HG02884 (cell line): Measurements from ENCODE around the gene ASB2.

Source experiments
- ATAC-seq: cut with Tn5 transposase; IDR thresholded peaks from one replicate; pipeline ENCODE4 v1.9.1; 2021; ENCODE audit warnings: mild to moderate bottlenecking, moderate library complexity; ENCODE audit not compliant: unreplicated experiment

ASB2 gene

DNA sequence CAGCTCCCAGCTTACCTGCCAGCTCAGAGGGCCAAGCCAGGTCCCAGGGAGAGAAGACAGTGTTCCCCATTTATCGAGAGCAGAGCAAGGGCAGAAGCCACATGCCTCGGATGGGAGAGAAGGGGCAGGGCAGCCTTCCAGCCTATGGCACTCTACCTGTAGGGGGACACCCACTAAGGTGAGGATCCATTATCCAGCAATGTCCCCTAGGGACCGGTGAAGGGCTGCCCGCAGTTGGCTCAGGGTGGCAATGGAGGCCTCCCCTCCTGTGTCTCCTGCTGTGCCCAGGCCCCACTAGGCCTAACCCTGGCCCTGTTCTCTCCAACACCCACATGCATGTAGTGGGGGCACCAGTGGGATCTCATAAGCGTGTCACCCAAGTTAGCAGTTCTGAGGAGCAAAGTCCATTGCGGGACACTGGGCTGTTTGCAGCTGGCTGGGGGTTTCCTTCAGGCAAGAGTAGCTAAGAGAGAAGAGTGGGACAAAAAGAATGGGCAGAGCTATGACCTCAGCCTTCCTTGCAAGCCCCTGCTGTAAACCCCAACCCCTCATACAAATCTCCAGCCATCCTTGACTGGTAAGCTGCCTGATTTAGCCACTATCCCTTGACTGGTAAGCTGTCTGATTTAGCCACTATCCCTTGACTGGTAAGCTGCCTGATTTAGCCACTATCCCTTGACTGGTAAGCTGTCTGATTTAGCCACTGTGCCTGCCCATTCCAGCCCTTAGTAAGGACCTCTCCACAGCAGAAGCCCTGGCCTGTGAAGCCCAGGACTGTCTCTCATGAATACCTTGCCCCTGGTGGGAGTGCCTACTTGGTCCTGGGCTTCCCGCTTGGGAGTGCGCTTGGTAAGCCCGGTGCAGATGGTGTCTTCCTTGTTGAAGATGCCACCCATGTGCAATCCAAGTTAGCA is 5.2 kb upstream of the ASB2 start:
- no peak for ATAC-seq

DNA sequence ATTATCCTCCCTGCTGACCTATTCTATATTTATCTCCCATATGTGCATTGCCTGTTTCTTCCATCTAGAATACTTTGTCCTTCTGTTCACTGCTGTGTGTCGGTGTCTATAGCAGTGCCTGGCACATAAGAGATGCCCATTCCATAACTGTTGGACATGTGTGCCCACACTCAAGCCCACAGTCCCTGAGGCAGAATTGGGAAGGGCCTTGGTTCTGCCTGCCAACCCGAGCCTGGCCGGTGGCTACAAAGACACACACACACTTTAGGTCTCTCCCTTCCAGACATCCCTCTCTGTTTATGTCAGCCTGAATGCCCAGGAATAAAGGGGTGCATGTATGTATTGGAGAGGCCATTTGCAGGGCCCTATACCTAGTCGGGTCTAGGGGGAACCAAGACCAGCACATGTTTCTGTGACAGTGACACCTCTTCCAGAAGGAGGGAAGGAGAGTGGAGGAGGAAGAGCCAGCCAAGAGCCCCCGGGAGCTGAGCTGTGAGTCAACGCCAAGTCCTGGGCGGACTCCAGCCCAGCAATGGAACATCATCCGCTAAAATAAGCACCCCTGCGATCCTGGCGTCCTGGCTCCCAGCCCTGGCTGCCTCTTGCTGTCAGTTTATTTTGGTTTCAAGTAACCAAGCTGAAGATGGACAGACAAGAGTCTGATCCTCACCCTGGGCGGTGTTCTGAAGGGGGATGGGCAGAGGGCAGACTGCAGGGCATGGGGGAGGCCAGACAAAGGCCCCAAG is 4.3 kb upstream of the ASB2 start:
- ATAC-seq, result no peak

GRCh38 chr14:93978735-93979134 is 2.4 kb upstream of the ASB2 start:
- no peak for ATAC-seq

DNA sequence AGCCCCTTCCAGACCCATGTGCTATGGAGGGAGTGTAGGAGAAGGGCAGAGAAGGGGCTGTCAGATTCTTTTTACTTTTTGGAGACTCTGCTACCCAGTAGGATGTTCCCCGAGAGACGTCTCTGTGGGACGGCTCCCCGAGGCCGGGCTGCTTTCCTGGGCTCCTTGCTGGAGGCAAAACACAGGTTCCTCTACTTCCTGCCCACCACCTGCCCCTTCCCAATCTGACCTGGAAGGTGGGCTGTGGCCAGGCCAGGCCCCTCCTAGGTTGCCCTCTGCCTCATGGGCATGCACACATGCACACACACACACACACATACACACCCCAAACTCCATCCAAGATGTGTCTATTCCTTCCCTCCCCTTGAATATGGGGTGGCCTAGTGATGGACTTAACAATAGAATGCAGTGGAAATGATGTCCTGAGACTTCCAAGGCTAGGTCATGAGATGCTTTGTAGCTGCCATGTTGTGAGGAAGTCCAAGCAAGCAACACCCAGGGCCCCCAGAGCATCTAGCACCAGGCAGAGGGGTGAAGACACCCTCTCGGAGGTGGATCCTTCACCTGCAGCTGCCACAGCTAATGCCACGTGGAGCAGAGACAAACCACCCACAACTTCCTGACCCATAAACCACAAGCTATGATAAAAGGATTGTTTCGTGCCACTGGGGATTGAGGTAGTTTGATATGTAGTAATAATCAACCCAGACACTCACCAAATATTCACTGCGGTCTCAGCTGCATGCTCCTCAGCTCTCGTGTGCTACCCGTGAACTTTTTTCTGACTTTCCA is 1.6 kb upstream of the ASB2 start:
- peak; percentile 33 for ATAC-seq

- no peak for ATAC-seq
These were observed 801 bp upstream of the ASB2 start for GRCh38 chr14:93977171-93977570.

- ATAC-seq, result peak; percentile 77
These were observed 436 bp downstream of the ASB2 start for GRCh38 chr14:93975791-93976476.

DNA sequence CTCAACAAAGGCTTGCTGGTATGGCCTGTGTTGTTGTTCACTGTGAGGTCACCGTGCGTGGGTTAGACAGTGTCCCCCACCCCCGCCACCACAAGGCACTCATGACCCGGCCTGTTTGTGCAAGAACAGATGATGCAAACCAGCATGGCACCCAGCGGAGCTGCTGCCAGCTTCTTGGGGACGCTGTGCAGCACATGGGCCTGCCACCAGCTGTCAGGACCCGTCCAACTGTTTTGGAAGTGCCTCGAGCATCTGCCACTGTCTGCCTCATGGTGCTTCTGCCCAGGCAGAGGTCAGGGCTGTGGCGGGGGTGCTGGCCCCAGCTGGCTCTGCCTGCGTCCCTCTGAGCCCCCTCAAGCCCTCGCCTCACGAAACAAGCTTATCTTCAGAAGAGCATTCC is 1.5 kb downstream of the ASB2 start:
- no peak for ATAC-seq

DNA sequence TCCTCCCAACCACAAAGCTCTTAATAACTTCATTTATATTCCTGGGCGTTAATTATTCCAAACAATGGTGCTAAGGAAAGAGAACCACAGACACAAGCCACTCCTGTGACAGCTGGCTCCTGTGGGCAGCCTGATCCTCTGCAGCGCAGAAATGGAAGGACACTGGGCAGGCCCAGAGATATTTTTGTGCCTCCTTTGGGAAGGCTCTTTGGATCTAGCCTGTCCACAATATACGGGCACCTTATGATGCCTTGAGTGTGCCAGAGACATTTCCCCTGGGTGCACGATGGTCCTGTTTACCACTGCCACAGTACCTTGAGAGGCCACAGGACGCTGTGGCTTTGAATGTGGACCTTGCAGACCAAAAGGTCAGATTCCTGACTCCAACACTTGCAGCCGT is 2.1 kb downstream of the ASB2 start:
- ATAC-seq, result no peak

DNA sequence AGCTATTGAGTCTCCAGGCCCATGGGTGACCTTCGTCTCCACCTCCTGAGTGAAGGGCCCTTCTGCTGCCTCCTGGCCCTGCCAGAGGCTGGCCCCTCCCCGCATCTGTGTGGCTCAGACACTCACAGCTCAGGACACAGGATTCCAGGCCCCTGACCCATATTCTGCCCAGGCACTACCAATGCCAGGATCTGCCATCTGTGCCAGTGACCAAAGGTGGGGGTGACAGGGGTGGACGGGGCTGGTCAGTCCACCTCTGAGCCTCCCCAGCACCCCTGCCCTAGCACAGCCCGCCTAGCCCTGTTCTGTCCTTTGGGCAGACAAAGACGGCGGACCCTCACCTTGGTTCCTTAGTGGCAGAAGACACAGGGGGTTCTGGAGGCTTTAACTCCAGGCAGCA is 2.8 kb downstream of the ASB2 start:
- no peak for ATAC-seq

DNA sequence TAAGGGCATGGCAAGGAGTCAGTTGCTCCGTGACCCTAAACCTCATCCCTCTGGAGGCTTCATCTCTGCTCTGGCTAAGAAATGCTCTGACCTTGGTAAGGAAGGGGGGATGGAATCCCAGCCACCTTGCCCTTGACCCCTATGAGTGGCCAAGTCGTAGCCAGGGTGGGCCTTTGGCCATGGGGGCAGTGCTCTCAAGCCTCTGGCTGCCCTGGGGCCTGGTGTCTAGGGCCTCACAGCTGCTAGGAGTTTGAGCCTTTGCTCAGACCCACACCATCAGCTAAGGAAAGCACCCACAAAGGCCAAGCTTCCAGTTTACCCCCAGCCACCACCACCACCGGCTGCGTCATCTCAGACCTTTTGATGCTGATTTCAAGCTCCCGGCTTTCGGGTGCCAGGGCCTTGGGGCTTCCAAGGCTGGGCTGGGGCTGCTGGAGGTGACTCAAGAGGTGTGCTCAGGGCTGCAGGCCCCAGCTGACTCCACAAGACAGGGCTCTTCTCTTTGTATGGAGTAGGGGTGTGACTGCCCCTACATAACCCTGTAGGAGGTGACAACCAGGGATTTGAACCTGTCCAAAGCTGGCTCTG is 3.7 kb downstream of the ASB2 start:
- ATAC-seq, result no peak

DNA sequence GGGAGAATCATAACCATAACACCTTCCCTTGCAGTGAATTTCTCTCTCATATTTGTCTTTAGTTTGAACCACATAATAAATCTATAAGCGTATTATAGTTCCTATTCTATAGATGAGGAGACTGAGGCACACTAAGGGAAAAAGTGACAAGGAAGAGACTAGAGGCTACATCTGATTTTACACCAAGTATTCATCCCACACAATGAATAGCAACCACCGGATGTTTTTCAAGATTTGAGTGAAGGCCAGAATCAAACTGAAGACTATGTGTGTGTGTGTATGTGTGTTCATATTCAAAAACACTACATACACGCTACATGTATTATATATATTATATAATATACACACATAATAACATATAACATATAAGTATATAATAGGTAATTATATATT is 4.7 kb downstream of the ASB2 start:
- no peak for ATAC-seq

DNA sequence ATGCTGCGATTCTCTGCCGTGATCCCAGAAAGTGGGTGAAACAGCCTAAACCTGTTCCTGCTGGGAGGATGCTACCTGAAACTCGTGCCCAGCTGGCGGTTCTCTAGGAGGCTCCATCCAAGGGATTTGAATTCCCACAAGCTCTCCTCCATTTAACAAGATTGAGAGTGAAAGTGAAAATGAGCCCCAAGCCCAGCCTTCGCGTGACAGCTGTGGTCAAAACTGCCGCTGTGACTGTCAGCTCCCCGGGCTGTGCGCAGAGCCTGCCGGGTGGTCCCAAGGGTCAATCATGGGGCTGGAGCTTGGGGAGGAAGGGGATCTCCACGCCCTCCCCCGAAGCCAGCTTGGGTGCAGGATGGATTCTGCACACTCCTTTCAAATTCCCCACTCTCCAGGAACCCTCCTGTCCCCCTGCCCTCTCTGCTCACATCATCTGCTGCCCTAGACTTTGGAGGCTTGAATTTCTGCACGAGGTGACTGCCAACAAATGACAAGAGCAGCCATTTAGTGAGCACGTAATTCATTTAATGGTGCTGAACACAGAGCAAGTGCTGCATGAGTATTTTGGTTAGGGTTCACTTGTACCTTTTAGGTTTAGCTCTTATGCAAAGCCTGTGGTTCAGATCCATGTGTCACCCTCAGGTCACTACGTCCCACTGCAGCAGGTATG is 5.3 kb downstream of the ASB2 start:
- peak; percentile 40 for ATAC-seq

DNA sequence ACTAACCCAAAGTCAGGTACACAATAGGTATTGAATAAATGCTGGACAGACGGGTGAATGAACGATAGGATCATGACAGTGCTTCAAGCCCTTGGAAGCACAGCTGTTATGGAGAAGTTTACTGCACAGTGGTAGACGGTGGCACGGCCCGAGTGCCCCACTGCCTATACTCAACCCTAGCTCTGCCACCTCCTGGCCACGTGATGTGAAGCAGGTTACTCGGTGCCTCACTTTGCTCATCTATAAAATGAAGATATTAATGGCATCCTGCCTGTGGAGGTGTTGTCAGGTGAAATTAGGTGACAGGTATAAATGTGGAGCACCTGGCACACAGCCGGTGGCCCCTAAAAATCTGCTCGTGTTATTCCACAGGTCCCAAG is 5.8 kb downstream of the ASB2 start:
- no peak for ATAC-seq

DNA sequence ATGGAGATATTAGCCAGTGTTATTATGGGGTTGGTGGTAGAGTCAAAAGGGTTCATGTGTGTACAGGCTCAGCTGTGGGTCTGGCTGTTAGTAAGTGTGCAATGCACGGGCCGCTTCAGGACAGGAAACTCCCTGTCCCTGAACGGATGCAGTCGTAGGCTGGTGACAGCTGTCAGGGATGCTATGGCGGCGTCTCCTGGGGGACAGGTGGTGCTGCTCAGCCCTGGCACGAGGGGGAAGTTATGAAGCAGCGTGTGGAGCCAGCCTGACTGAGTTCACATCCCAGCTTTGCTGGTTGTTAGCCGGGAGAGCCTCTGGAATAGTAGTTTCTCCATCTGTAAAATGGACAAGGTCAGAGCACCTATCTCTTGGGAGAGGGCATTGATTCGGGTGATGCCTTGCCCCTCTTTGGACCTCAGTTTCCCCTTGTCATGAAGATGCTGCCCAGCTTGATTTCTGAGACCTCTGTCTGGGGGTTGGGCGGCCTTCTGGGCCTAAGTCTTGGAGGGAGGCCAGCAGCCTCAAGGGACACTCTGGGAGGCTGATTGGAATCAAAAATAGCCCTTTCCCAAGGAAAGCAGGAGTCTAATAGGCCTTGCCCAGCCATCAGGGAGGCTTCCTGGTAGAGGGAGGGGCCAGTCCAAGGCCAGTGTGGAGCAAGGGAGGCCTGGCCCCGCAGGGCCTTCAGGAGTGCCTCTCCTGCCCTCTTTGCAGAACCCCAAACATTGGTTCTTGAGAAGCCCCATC is 7.1 kb downstream of the ASB2 start:
- ATAC-seq, result no peak

DNA sequence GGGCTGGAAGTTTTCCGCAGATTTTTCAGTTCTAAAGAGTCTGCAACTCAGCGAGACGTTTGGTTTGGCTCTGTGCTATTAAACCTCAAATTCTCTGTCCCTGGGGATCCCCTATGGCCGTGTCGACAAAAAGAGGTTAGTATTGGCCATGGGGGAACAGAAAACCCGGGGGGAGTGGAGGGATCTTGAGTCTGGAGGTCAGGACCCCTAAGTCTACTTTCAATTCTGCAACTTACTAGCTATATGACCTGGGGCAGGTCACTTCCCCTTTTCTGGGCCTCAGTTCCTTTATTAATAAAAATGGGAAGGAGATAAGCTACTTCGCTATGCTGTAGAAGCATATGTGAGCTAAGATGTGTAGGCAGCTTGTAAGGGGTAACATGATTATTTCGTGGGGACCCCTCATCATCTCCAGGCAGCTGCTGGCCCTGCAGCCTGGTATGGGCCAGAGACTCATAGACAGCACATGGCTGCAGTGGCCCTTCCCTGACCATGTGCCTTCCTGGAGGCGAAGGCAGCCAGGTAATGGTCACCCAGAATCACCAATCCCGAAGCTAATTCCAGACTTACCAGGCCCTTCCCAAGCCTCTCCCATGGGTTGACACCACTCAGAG is 8.6 kb downstream of the ASB2 start:
- ATAC-seq, result peak; percentile 24

DNA sequence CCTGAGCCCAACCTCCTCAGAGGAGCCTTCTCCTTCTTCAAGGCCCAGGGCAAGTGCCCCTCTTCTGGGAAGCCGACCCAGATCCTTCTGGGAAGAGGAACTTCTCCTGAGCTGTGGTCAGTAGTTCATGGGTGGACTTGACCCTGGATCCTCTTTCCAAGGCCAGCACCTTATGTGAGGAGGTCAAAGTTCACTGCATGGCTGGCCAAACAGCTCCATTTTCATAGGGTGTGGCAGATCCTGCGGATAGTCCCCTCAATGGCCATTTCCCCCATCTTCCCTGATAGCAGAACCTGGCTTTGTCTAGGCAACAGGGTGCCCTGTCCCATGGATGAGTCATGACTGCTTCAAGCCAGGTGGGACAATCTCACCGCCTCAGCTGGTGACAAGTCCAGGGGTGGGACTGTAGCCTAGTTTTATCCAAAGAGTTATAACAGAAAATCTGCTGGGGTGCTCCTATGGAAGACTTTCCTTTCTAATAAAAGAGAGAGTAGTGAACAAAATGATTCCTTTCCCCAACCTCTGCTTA is 10.4 kb downstream of the ASB2 start:
- no peak for ATAC-seq

DNA sequence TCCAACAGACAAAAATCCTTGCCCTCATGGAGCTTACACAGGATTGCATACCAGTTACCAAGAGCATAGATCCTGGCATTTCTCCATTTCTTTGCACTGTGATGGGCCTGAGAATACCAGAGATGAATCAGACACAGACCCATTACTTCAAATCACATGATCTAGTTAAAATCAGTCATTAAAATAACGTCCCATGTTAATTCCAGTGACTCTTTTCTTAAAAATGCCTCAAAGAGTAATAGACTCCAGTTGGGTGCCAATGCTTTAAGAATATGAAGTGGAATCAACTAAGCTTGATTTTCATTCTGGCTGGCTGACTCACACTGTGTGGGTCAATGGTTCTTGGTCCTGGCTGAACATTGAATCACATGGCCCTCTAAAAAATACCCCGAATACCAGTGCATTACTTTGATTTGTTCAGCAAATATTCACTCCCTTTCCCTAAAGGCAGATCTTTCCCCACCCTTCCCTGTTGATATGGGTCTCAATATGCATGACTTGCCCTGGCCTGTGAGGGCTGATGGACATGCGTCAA is 11.0 kb downstream of the ASB2 start:
- ATAC-seq, result no peak

DNA sequence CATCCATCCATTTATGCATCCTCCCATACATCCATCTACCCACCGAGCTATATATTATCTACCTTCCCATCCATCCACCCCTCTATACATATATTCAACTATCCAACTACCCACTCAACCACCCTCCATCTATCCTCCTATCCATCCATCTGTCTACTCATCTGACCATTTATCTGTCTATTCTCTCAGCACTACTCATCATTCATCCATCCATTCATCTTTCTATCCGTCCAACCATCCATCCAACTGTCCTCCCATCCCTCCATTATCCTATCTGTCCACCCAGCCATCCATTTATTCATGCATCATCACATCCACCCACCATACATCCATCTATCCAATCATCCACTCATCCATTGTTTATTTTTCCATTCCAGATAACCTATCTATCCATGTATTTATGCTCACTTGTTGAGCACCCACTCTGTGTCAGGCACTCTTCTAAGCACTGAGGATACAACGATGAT is 11.5 kb downstream of the ASB2 start:
- ATAC-seq, result no peak
